Anterior cingulate cortex (tissue), 58 donors: ENCODE data around the gene SYT14.
"Not testable (repeated sequence)": the region's sequence is repeated elsewhere in the genome, so short reads cannot be mapped to it uniquely, and the experiment has no call there.

ENCODE experiments used
- DNase-seq, 58 donors: peaks; one replicate each; lab custom pipeline; 2025; lab: John Stamatoyannopoulos, UW

SYT14 gene

GRCh38 chr1:210022044-210022443 lies 84.0 kb downstream of the SYT14 start:
- no peak for DNase-seq

- no peak for DNase-seq
Observed at GRCh38 chr1:210024282-210024681, 86.3 kb downstream of the SYT14 start.

DNA sequence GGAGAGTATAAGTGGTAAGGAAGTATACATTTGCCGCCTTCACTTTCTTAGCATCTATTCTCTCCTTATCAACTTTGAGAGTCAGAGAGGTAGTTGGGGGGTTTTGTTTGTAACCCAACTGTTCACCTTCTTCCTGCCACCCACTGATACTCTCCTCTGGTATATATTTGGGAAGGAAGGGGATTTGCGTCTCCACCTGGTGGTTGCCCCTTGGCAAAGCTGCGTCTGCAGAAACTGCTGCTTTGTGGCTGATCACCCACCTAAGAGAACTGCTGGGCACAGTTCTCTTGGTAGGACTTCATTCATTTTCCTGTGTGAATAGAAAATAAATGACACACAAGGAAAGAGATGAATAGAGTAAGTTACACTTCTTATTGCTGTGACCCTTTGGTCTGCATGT lies 87.0 kb downstream of the SYT14 start:
- DNase-seq: no peak

DNA sequence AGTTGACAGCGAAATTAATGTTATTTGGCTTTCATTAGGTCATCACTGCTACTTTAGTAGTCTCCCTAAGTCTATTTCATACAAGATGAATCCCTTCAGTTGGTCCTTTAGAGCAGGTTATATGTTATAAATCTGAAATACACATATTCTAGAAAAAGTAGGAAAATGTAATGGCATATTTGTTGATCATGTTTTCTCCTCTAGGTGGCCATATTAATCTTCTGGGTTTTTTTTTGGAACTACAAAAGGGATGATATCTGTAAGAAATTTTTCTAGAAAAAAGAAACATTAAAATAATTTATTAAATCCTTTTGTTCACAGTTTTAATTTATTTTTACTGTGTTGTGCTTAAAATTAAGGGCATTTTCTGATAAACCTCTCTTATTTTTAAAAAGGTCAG lies 87.9 kb downstream of the SYT14 start:
- no peak for DNase-seq

DNA sequence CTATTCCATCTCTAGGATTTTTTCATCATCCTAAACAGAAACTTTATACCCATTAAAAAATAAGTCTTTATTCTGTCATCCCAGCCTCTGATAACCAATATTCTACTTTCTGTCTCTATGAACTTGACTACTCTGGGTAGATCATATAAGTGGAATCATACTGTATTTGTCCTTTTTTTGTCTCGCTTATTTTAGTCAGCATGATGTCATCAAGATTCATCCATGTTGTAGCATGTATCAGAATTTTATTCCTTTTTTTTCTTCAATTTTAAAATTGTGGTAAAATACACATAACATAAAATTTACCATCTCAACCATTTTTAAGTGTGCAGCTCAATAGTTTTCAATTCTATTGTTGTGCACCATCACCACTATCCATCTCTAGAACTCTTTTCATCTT lies 90.0 kb downstream of the SYT14 start:
- no peak for DNase-seq

- no peak for DNase-seq
Observed at GRCh38 chr1:210031473-210031872, 93.5 kb downstream of the SYT14 start.

DNA sequence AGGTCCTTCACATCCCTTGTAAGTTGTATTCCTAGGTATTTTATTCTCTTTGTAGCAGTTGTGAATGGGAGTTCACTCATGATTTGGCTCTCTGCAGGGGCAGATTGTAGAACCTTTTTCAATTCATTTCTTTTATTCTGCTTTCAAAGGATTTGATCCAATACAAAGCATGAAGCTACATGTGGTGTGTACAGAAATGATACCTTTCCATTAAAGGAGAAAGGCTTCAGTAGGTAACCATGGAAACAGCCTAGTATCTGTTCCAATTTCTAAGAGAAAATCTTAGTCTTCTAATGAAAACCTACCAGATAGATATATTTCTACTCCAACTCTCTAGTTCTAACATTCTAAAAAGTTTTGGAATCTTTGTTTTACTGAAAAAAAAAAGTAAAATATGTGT lies 105.0 kb downstream of the SYT14 start:
- DNase-seq: no peak

DNA sequence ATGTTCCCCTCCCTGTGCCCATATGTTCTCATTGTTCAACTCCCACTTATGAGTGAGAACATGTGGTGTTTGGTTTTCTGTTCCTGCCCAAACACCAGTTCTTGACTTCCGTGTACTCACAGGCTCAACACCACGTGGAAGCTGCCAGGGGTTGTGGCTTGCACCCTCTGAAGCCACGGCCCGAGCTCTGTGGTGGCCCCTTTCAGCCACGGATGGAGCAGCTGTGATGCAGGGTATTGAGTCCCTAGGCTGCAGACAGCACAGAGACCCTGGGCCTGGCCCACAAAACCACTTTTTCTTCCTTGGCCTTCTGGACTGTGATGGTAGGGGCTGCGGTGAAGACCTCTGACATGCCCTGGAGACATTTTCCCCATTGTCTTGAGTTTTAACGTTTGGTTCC lies 111.6 kb downstream of the SYT14 start:
- DNase-seq: no peak

DNA sequence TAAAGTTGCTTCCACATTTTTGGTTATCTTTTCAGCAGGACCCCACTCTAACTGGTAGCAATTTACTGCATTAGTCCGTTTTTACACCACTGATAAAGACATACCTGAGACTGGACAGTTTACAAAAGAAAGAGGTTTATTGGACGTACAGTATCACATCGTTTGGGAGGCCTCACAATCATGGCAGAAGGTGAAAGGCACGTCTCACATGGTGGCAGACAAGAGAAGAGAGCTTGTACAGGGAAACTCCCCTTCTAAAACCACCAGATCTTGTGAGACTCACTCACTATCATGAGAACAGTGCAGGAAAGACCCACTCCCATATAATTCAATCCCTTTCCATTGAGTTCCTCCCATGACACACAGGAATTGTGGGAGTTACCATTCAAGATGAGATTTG lies 112.5 kb downstream of the SYT14 start:
- not testable (repeated sequence) for DNase-seq

DNA sequence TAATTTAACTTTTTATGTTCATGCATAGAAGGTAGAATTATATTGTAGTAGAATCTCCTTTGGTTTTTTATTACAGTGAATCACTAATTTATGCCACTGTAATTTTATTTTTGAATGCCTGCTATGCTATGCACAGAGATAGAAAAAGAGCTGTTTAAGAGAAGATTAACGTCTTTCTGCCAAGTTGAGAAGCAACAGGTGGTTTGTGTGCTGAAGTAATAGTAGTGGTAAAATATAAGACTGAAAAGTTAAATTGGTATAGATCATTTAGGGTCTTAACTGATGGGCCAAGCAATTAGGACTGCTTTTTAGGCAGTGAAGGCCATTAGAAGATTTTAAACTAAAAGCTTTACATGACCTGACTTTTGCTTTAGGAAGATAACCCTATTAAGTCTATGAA lies 115.1 kb downstream of the SYT14 start:
- no peak for DNase-seq

GRCh38 chr1:210057593-210057992 lies 119.6 kb downstream of the SYT14 start:
- no peak for DNase-seq

- no peak for DNase-seq
Observed at GRCh38 chr1:210061992-210062391, 124.0 kb downstream of the SYT14 start.

GRCh38 chr1:210070531-210070930 lies 132.5 kb downstream of the SYT14 start:
- DNase-seq: no peak

GRCh38 chr1:210072129-210072528 lies 134.1 kb downstream of the SYT14 start:
- DNase-seq: no peak

DNA sequence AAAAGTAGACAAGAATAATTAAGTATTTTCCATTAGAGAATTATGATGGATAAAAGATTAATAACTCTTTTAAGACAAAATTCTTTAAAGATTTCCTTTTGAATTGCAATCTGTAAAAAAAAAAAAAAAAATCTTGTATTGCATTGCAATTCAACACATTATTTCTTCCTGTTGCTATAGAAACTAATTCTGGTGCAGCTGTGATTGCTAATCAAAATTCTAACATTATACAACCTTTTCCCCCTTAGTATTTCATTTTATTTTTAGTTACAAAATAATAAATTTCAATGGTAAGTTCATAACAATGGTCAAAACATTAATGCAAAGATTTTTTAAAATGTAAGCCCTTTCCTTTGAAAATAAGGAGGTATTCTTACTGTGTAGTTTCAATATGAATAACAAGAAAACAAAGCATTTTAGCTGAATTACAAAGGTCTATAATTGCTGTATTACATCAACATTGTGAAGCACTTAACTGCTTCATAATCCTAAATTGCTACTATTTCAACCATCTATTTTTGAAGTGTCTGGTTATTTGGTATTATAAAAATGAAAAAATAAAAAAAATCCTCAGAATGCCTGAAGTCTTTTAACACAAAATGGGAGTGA lies 135.0 kb downstream of the SYT14 start:
- DNase-seq: no peak

DNA sequence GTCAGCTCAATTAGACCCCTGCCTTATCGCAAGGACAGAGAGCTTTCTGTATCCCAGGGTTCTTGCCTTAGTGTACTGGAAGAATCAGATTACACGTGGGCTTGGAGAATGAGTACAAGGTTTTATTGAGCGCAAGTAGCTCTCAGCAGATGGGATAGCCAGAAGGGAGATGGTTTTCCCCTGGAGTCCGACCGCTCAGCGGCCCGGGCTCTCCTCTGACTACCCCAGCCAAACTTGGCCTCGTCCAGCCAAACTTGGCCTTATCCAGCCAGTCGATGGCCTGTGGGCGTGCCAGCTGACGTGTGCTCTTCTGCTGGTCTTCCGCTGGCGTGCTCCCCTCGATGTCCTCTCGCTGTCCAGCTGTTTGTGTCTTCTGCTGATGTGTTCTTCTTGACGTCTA lies 136.9 kb downstream of the SYT14 start:
- no peak for DNase-seq

- no peak for DNase-seq
Observed at GRCh38 chr1:210076620-210077019, 138.6 kb downstream of the SYT14 start.

GRCh38 chr1:210081494-210081893 lies 143.5 kb downstream of the SYT14 start:
- no peak for DNase-seq

GRCh38 chr1:210085359-210085758 lies 147.3 kb downstream of the SYT14 start:
- DNase-seq: no peak

DNA sequence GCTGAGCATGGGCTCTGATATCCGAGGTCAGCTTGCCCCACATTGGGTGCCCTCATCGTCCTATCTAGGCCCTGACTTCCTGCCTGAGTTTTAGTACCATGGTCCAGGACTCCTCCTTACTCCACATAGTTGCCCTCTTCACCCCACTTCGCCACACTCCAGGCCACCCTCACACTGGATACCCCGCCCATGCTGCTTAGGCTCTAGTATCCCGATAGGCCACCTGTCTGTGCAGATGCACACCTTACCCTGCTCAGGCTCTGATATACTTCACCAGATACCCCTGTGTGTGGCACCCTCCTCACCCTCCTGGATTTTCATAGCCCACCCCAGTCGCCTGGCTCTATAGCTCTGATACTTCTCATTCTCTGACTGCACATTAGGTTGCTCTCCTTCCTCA lies 149.0 kb downstream of the SYT14 start:
- no peak for DNase-seq

GRCh38 chr1:210089855-210090254 lies 151.8 kb downstream of the SYT14 start:
- DNase-seq: no peak

DNA sequence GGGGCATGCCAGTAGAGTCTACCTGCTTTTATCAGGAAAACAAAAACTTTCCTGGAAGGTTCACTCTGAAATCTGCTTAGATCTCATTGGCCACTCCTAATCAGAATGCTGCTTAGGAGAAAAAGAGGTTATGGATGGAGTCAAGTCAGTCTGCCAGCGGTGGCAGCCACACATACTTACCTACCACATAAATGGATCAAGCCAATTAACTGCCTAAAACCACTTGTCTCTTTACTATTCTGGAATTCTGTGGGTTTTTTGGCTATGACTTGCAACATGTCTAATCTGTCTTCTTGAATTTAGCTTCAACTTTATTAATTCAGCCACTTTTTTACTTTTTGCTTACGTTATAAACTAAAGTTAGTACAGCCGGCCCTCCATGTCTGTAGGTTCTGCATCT lies 154.3 kb downstream of the SYT14 start:
- no peak for DNase-seq

GRCh38 chr1:210093461-210093860 lies 155.4 kb downstream of the SYT14 start:
- DNase-seq: no peak
